ENCODE data around the gene NKX1-1. TPM values are rescaled to one million over a fixed set of nuclear protein-coding genes. Genes with fewer than 3 reads are reported as not detected.

The NKX1-1 gene
- total RNA-seq, 4 donors from 2014 or later, result not detected

GRCh38 chr4:1404573-1405253 is 1.5 kb downstream of the NKX1-1 start:
- Histone ChIP-seq H3K9me3 (no peaks in the 10 kb centered on the region), H3K27ac (replicated peaks in 1 of 4) (no peak overlapping the region), H3K4me1 (peaks cover 9 to 68% (median 60%) of the 10 kb centered on the region in 4 donors), H3K4me3 (no peak overlapping the region), H3K27me3 (peaks cover 0 to 100% (median 82%) of the 10 kb centered on the region in 4 donors), H3K36me3 (no peaks in the 10 kb centered on the region)
- no peak for TF ChIP-seq POLR2AphosphoS5 (IDR thresholded peaks at IDR 0.05)
- TF ChIP-seq, protein P1, sequence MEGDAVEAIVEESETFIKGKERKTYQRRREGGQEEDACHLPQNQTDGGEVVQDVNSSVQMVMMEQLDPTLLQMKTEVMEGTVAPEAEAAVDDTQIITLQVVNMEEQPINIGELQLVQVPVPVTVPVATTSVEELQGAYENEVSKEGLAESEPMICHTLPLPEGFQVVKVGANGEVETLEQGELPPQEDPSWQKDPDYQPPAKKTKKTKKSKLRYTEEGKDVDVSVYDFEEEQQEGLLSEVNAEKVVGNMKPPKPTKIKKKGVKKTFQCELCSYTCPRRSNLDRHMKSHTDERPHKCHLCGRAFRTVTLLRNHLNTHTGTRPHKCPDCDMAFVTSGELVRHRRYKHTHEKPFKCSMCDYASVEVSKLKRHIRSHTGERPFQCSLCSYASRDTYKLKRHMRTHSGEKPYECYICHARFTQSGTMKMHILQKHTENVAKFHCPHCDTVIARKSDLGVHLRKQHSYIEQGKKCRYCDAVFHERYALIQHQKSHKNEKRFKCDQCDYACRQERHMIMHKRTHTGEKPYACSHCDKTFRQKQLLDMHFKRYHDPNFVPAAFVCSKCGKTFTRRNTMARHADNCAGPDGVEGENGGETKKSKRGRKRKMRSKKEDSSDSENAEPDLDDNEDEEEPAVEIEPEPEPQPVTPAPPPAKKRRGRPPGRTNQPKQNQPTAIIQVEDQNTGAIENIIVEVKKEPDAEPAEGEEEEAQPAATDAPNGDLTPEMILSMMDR (IDR thresholded peaks at IDR 0.05), result no peak
- no peak for TF ChIP-seq POLR2A (IDR thresholded peaks at IDR 0.05; ENCODE audit: low read depth)
- TF ChIP-seq EP300 (IDR thresholded peaks at IDR 0.05), result no peak
- no peak for DNase-seq (ENCODE audit: extremely low spot score)
- 4% methylated on average over 33 of the region's 54 CpGs for WGBS
- intact Hi-C loops (cut with DNase I), result no loop called here

GRCh38 chr4:1403591-1404572 is 2.4 kb downstream of the NKX1-1 start:
- Histone ChIP-seq H3K4me1 (peaks cover 9 to 68% (median 60%) of the 10 kb centered on the region in 4 donors), H3K36me3 (no peaks in the 10 kb centered on the region), H3K9me3 (peaks cover 0 to under 1% (median 0%) of the 10 kb centered on the region in 4 donors), H3K4me3 (peak overlapping the region in 3 of 4 donors; percentile 8 to 32 (median 23)), H3K27ac (replicated peaks in 1 of 4) (no peak overlapping the region), H3K27me3 (peaks cover 0 to 100% (median 76%) of the 10 kb centered on the region in 4 donors)
- DNase-seq (ENCODE audit: extremely low spot score), result no peak
- intact Hi-C loops (cut with DNase I), result no loop called here
- no peak for TF ChIP-seq POLR2A (IDR thresholded peaks at IDR 0.05; ENCODE audit: low read depth)
- no peak for TF ChIP-seq EP300 (IDR thresholded peaks at IDR 0.05)
- TF ChIP-seq, protein P1 (IDR thresholded peaks at IDR 0.05), result no peak
- TF ChIP-seq POLR2AphosphoS5 (IDR thresholded peaks at IDR 0.05), result no peak
- WGBS, result 2% methylated on average over 29 of the region's 107 CpGs

DNA sequence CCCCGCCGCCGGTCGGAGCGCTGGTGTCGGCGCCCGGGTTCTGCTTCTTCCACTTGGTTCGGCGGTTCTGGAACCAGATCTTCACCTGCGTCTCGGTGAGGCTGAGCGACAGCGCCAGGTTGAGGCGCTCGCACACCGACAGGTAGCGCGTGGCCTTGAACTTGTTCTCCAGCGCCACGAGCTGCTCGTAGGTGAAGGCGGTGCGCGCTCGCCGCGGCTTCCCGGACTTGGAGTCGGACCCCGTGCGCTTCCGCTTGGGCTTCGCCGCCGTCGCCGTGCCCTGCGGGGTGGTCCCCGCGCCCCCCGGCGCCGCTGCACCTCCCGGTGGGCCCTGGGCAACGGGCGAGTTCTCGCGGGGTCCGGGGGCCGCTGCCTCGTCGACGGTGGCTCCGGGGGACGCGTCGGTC is 3.1 kb downstream of the NKX1-1 start:
- intact Hi-C loops (cut with DNase I), result no loop called here
- H3K9me3 ChIP-seq, result peaks cover 0 to 5% (median 0%) of the 10 kb centered on the region in 4 donors
- no peaks in the 10 kb centered on the region for H3K36me3 ChIP-seq
- TF ChIP-seq POLR2A (IDR thresholded peaks at IDR 0.05; ENCODE audit: low read depth) (no peak), POLR2AphosphoS5 (IDR thresholded peaks at IDR 0.05) (no peak), EP300 (IDR thresholded peaks at IDR 0.05) (no peak)
- TF ChIP-seq, protein P1 (IDR thresholded peaks at IDR 0.05), result no peak
- H3K27me3 ChIP-seq, result peaks cover 0 to 96% (median 70%) of the 10 kb centered on the region in 4 donors
- 5% methylated on average over 16 of the region's 58 CpGs for WGBS
- no peak overlapping the region for H3K27ac ChIP-seq (replicated peaks in 1 of 4)
- no peak for DNase-seq (ENCODE audit: extremely low spot score)
- peaks cover 9 to 64% (median 58%) of the 10 kb centered on the region in 4 donors for H3K4me1 ChIP-seq
- peak overlapping the region in 2 of 4 donors; percentile 23 to 32 for H3K4me3 ChIP-seq

- peaks cover 9 to 58% (median 53%) of the 10 kb centered on the region in 4 donors for H3K4me1 ChIP-seq
Measured at GRCh38 chr4:1402516-1403091, 3.6 kb downstream of the NKX1-1 start.

More at GRCh38 chr4:1402516-1403091, 3.6 kb downstream of the NKX1-1 start:
- Histone ChIP-seq H3K27me3 (peaks cover 0 to 90% (median 64%) of the 10 kb centered on the region in 4 donors), H3K9me3 (peaks cover 0 to 5% (median 0%) of the 10 kb centered on the region in 4 donors), H3K4me3 (peak overlapping the region in 1 of 4 donors; percentile 2), H3K36me3 (no peaks in the 10 kb centered on the region), H3K27ac (replicated peaks in 1 of 4) (no peak overlapping the region)
- no peak for DNase-seq (ENCODE audit: extremely low spot score)
- intact Hi-C loops (cut with DNase I), result no loop called here
- TF ChIP-seq POLR2A (IDR thresholded peaks at IDR 0.05; ENCODE audit: low read depth), result no peak
- no peak for TF ChIP-seq POLR2AphosphoS5 (IDR thresholded peaks at IDR 0.05)
- TF ChIP-seq EP300 (IDR thresholded peaks at IDR 0.05), result no peak
- TF ChIP-seq, protein P1 (IDR thresholded peaks at IDR 0.05), result no peak
- no CpG with 5 or more reads among the region's 69 CpGs for whole genome bisulfite sequencing
